ENCODE results near the gene QPRT.

GRCh38 chr16:29686740-29687332 is 7.9 kb downstream of the QPRT start:
- TF ChIP-seq, protein P1, sequence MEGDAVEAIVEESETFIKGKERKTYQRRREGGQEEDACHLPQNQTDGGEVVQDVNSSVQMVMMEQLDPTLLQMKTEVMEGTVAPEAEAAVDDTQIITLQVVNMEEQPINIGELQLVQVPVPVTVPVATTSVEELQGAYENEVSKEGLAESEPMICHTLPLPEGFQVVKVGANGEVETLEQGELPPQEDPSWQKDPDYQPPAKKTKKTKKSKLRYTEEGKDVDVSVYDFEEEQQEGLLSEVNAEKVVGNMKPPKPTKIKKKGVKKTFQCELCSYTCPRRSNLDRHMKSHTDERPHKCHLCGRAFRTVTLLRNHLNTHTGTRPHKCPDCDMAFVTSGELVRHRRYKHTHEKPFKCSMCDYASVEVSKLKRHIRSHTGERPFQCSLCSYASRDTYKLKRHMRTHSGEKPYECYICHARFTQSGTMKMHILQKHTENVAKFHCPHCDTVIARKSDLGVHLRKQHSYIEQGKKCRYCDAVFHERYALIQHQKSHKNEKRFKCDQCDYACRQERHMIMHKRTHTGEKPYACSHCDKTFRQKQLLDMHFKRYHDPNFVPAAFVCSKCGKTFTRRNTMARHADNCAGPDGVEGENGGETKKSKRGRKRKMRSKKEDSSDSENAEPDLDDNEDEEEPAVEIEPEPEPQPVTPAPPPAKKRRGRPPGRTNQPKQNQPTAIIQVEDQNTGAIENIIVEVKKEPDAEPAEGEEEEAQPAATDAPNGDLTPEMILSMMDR (IDR thresholded peaks at IDR 0.05; ENCODE audit: low read length) = no peak
- no peak for TF ChIP-seq EZH2 (optimal IDR thresholded peaks at IDR 0.05; ENCODE audit: low read depth, low read length)
- no peak for TF ChIP-seq EZH2phosphoT487 (IDR thresholded peaks at IDR 0.05; ENCODE audit: low read length)
